LNCAP (cell line): Measurements from ENCODE around the gene MCM3AP.

ENCODE experiments used
- TF ChIP-seq, protein P1 (sequence below): fragments of 450-650 bp; IDR thresholded peaks from 2 replicates; pipeline ENCODE4 v1.5.1; 2017; ENCODE audit warnings: mild to moderate bottlenecking

Gene MCM3AP

DNA sequence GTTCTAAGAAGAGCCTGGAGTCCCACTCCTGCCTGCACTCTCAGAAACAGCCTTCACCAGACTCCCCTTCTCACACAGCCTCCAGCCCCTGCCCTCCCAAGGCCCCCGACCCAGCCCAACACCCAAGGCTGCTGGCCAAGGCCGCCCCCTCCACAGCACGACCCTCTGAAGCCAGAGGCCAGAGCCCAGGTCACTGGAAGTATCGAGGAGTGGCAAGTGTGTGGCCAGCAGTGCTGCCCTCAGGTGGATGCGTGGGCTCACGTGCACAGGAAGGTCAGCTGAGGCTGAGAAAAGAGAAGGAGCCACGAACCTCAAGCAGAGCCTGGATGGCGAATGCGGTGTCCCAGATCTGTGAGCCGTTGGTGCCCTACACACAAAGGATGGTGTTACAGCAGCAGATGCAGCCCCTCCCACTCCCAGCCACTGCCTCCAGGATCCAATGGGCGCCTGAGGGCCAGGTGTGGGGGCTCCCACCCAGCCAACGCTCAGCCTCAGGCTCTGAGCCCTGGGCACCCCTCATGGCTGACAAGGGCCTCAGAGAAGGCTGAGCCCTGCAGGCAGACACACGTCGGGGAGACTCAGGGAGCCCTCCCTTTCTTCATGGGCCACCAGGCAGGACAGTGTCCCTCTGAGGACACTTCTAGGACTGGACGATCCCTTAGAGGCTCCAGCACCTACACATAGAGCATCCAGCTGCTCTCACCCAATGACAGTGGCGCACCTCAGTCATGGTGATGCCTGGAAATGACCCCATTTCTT is 74.9 kb downstream of the MCM3AP start:
- TF ChIP-seq, protein P1, sequence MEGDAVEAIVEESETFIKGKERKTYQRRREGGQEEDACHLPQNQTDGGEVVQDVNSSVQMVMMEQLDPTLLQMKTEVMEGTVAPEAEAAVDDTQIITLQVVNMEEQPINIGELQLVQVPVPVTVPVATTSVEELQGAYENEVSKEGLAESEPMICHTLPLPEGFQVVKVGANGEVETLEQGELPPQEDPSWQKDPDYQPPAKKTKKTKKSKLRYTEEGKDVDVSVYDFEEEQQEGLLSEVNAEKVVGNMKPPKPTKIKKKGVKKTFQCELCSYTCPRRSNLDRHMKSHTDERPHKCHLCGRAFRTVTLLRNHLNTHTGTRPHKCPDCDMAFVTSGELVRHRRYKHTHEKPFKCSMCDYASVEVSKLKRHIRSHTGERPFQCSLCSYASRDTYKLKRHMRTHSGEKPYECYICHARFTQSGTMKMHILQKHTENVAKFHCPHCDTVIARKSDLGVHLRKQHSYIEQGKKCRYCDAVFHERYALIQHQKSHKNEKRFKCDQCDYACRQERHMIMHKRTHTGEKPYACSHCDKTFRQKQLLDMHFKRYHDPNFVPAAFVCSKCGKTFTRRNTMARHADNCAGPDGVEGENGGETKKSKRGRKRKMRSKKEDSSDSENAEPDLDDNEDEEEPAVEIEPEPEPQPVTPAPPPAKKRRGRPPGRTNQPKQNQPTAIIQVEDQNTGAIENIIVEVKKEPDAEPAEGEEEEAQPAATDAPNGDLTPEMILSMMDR = no peak

- TF ChIP-seq, protein P1 = no peak
Observed at GRCh38 chr21:46208761-46209721, 76.4 kb downstream of the MCM3AP start.

GRCh38 chr21:46207920-46208591 is 77.4 kb downstream of the MCM3AP start:
- TF ChIP-seq, protein P1 = no peak

- TF ChIP-seq, protein P1 = no peak
Observed at GRCh38 chr21:46207006-46207919, 78.1 kb downstream of the MCM3AP start.

DNA sequence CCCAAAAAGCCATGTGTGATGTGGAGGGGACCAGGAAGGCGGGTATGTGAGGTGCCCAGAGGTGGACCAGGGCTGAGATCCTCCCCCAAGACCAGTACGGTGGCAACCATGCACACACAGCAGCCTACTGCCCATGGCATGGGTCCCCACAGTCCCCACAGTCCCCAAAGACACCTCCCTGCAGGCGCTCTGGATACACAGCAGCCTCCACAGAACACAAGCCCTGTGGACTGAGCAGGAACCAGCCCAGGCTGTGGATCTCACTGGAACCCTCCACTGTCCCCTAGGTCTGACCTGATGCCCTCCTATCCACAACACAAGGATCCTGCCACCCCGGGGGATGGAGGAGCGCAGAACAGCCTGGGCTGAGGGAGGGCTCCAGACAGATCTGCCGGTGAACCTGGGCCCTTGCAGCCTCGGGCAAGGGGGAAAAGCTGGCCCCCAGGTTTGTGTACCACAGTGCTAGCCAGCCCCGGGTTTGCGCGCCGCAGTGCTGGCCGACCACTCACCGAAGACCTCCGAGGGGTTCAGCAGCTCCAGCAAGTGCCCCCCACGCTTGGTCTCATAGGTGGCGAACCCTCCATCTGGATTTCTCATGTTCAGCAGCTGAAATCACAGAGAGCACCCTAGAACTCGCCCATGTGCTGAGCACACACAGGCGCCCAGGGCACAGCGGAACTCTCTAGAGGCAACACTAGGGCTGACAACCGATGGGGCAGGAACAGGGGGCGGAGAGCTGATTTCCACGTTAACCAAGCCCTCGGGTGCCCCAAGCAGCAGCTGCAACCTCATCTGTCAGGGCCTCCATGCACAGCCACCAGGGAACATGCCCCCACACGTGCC is 79.0 kb downstream of the MCM3AP start:
- TF ChIP-seq, protein P1 = no peak

GRCh38 chr21:46205766-46206162 is 79.6 kb downstream of the MCM3AP start:
- TF ChIP-seq, protein P1 = no peak
